HG02938 (cell line): ENCODE results near the gene ARSB.
A peak's percentile ranks its signal among the peaks of the same experiment; 100 is the strongest.
"Not testable (repeated sequence)": the region's sequence is repeated elsewhere in the genome, so short reads cannot be mapped to it uniquely, and the experiment has no call there.

Source experiments
- ATAC-seq: cut with Tn5 transposase; IDR thresholded peaks from one replicate; pipeline ENCODE4 v1.9.1; 2021; ENCODE audit warnings: mild to moderate bottlenecking, moderate library complexity; ENCODE audit not compliant: unreplicated experiment

ARSB gene

DNA sequence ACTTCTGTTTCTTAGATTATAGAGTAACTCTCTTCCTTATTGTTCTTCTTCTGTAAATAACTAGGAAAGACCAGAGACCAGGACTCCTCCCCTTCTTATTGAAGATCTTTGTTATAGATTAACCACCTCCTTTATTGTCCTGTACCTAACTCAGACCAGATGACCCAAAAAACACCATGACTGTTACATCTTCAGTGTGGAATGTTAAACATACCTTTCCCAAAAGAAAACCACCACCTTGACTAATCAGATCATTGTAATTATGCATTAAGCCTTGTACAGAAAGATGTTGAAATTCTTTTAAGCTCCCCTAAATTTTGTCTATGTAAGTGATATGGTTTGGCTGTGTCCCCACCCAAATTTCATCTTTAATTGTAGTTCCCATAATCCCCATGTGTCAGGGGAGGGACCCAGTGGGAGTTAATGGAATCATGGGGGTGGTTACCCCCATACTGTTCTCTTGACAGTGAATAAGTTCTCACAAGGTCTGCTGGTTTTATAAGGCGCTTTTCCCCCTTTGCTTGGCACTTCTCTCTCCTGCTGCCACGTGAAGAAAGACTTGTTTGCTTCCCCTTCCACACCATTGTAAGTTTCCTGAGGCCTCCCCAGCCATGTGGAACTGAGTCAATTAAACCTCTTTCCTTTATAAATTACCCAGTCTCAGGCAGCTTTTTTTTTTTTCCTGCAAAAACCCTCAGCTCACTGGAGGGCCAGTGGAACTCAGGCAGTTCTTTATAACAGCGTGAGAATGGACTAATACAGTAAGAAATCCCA lies 26.3 kb downstream of the ARSB start:
- no peak for ATAC-seq

DNA sequence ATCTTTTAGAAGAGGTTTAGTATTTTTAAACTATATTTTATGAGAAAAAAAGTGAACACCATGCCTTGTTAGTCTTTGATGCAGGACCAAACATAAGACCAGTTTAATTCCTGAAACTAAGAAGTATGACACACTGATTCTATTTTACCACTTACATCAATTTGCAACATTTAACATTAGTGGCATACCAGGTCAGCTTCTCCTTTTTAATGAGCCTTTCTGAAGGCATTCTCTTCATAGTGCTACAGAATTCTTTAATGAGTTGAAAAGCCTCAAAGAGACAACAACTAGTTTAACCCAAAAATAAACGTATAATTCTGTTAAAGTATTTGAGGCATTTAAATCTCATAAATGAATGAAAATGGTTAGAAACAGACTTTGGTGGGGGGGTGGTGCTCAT lies 28.2 kb downstream of the ARSB start:
- no peak for ATAC-seq

DNA sequence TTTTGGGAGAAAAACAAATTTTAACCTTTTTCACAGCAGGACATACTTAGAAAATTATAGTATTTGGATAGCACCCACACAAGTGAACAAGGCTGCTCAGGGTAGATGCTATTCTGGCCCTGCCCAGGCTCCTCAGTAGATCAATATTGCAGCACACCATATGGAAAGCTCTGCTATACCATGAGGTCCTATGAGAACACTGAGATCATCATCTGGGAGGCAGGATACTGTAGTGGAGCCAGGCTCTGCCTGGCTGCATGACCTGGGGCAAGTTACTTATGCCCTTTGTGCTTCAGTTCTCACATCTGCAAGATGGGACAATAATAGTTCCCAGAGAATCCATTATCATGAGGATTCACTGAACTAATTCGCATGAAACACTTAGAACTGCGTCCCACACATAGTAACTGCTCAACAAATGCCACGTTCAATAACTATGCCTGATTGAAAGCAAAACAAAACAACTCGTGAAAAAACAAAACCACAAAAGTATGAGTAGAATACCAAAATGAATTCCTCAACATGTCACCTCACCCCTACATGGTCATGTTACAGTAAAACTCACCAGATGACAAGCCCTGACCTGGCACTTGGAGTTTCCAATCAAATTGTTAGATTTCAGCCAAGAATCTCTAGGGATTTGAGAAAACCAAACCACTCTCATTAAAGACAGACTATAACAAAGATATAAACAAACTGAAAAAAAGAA lies 31.9 kb downstream of the ARSB start:
- no peak for ATAC-seq

DNA sequence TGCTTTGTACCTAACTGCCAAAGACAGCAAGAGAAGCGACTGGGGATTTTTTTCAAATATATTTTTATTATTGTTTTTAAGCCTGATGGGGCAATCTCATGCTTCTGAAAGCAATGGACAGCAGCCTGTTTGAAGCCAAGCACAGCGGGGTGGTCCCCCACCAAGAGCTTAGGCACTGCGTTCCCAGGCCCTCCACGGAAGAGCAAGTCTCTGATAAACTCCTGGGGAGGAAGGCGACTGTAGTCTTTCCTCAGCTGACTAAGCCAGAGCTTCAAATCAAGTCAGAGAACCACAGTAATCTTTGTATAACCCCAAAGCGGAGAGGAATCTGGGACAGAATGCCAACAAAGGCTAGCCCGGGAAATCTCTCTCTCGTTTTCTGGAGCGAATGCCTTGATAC lies 54.4 kb downstream of the ARSB start:
- no peak for ATAC-seq

DNA sequence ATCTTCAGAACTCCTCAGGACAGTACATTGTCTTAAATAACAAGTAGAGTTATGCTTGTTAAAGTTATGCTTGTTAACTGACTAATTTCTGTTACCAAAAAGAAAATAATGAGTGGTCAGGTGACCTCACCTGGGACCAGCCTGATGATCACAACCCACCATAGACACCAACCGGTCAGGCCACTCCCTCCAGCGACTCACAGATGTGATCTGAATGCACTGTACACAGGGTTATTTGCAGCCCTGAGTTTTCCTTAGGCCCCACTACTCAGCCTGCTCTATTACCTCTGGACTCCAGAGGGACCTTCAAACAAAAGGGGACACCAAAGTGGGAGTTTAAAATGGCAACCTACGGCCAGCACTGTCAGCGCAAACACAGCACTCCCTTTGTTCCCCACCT lies 55.3 kb downstream of the ARSB start:
- no peak for ATAC-seq

DNA sequence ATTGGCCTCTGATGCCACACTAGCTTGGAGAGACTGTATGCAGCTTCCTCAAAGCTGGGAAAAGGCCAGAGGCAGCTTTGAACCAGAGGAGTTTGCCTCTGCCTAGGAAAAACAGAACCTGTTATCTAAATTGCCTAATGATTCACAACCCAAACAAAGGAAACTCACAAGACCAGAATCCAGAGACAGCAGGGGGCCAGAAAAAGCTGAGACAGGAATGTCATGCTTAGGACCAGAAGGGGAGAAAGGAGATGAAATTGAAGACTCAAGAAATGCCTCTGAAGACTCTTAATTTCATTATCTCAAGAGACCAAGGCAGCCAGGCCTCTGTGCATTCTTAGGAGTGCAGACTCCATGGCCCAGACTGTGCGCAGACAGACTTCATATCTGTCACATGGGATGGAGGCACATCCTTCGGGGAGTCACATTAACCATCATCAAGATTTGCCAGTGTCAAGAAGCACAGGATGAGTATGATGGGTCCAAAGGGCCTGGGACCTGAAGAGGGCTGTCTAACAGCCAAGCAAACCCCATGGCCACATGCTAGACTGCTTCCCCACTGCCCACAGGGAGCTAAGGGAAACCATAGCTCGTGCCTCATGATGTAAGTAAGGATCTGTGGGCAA lies 57.3 kb downstream of the ARSB start:
- no peak for ATAC-seq

DNA sequence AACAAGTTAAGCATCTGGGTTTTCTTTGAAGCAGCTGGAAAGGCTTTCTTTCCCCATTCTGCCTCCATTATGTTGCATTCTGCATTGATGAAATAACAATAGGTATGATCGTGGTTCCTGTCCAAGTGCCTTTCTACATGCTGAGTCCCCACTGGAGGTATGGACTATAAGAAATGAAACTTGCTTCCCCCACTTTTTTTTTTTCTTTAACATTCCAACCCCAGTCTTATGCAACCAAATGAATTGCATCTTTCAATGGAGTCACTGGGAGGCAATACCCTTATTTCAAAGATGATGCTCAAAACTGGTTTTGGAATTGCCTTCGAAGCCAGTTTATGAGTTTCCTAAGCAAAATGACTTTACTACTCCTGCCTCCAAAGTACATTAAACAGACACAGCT lies 58.9 kb downstream of the ARSB start:
- ATAC-seq = no peak

DNA sequence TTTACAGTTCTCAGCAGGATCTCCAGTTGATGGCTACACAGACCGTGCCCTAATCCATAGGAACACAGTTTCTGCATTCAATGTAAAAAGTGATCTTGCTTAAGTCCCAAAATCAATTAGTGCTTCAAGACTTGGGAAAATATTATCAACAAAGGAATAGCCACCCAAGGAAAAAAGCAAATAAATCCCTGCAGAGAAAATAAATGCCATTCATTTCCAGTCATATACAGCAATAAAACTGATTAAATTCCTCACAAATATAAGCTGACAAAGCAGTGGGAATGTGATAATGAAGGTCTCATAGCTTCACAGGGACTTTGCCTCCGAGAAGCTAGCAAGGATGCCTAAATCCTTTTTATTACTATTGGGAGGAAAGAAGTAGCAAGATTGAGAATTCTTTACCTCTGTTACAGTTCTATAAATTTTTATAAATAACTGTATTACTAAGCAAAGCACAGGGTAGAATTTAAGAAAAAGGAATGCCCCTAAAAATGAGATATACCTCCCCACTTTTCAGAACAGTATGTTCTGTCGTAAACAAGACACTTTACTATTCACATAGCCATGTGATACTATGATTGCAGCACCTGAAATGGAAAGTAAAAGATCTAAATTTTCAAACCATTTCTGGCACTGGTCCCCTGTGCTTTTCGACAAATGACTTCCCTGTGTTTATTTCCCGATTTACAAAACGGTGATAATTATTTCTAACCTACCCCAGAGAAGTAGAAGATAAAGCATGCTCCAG lies 59.8 kb downstream of the ARSB start:
- no peak for ATAC-seq

DNA sequence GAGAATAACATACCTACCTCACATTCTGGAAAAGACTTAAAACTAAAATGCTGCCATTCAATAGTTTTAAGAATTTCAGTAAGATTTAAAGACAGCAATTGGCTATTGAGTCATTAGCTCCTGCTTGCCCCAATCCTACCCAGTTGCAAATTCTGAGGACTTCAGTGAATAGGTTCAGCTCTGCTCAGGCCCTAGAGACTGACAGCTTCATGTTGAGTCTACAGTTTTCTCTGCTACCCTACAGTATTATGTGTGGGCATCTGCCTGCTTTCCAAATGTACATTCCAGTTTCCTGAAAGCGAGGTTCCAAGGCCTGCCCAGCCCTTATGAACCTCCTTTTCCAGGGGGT lies 61.5 kb downstream of the ARSB start:
- no peak for ATAC-seq

DNA sequence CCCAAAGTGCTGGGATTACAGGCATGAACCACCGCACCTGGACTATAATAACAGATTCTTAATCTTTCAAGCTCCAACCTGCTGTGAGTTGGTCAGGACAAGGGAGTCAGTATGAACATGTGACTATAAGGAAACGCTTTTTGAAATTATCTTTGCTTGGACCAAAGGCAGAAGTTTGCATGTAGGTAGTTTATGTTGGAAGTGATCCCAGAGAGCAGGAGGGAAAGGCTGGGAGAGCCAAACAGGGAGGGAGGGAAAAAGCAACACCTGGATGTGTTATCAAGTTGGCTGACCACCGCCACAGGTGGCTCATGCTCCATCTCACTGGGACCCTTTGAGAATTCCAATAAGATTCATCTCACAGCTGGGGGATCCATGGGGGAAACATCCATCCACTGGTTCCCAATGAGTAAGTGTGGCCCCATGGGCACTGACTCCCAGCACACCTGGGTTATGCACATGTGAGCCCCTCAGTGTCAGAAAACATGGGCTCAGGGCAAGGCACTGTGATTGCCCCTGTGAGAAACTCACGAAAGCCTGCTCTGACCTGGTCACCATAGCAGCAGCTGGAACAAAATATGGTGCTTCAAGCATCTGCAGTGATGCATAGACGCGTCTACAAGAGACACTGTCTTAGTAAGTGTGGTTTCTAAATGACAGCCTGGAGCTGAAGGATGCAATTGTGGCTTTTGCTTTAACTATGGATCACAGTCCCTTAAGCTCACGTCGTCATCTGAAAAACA lies 62.1 kb downstream of the ARSB start:
- peak; percentile 85 for ATAC-seq

DNA sequence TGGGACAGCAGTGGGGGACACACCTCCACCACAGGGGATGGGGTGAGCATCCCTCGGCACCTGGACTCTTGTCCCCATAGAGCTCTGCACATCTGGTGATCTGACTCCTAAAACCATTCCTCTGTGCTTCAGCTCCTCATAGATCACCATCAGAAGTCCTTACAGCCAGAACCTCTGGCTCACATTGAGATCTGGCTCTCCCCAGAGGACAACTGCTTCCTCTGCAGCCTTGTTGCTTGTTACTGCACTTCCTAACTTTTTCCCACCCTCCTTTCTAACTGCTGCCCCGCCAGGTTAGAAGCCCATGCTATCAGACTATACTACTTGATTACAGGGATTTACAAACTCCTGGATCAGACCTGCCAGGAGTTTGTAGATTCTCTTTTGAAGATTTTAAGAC lies 64.5 kb downstream of the ARSB start:
- no peak for ATAC-seq

DNA sequence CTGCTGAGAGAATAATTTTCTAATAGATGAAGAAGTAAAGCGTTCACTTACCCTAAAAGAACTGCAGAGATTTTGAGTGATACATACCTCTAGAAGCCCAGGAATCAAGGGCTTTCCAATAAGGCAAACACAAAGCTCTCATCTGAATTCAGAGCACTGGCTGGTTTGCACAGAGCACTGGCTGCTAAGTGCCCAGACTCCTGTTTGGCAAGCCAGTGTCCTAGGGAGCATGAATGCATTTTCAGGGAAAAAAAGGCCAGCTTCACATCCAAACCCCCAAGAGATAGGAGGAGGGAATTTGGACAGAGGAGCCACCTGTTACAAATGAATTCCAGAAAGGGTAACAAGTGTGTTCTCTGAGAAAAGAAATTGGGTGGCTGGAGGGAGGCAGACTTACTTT lies 65.3 kb downstream of the ARSB start:
- no peak for ATAC-seq

DNA sequence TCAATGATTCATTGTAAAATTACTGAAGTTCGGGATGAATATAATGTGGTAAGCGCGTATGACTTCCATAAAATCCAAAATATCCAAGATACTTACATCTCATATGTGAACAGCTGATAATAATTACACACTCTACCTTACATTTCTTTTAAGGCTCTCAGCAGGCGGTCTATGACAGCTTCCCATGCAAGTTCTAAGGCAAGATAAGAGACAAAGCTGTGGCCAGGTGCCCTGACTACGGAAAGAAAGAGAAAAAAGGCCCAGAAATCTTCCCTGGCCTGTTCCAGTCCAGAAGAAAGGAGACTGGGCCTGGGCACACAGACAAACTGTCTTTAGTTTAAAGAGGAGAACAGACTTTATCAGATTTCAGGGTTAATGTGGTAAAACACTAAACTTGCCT lies 69.1 kb downstream of the ARSB start:
- no peak for ATAC-seq

DNA sequence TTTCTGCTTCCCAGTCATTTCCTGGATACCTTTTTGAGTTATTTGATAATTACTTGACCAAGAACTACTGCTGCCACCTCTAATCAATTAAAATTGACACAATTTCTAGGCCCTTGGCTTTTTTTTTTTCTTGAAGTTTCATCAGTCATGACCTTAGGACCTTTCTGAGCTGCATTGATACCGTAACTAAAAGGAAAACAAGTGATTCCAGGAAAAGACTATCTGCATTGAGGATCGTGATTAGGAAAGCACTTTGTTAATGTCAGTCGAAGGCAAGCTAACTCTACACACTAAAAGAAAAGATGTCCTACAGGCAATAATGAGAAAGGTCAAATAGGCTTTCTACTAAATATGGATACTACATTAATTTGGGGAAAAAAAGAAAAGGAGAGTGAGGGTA lies 69.9 kb downstream of the ARSB start:
- no peak for ATAC-seq

DNA sequence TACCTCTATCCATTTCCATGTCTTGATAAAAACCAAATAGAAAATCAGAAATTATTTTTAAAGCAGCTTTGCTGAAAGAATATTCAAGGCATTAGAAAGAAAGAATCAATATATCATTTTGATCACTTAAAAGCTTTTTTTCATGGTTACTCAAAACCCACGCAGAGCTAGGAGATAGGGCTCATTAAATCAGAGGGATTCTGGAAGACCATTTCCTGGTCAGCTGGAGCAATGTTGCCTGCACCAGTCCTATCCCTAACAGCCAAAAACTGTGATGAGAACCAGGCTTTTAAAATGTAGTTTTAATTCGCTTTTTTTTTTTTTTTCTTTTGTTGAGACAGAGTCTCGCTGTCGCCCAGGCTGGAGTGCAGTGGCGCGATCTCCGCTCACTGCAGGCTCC lies 72.3 kb downstream of the ARSB start:
- ATAC-seq = no peak

DNA sequence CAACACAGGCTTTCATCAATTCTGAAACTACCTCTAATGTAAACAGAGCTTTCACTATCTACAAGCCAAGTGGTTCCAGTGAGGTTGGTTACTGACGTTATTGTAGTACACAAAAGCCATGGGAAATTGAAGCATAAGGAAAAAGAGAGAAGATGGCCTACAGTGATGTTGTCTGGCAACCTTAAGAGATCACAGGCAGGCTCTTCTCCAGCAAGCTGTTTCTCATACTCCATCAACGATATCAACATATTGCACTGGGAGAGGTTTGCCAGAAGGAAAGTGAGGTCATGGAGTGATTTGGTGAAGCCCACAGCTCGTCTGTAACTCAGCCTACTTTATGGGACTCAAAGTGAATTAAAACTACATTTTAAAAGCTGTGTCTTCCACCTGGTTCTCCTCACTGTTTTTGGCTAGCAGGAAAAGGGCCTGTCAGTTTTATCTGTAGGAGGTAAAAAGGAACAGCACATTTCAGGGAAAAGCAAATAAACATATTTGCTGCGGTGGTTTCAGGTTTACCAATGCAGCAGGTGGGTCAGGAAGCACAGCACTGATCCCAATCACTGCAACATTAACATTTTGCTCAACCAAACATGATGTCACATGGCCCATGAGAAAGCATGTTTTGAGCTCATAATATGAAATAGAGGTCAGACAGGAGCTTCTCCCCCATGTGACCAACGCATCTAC lies 72.9 kb downstream of the ARSB start:
- no peak for ATAC-seq

DNA sequence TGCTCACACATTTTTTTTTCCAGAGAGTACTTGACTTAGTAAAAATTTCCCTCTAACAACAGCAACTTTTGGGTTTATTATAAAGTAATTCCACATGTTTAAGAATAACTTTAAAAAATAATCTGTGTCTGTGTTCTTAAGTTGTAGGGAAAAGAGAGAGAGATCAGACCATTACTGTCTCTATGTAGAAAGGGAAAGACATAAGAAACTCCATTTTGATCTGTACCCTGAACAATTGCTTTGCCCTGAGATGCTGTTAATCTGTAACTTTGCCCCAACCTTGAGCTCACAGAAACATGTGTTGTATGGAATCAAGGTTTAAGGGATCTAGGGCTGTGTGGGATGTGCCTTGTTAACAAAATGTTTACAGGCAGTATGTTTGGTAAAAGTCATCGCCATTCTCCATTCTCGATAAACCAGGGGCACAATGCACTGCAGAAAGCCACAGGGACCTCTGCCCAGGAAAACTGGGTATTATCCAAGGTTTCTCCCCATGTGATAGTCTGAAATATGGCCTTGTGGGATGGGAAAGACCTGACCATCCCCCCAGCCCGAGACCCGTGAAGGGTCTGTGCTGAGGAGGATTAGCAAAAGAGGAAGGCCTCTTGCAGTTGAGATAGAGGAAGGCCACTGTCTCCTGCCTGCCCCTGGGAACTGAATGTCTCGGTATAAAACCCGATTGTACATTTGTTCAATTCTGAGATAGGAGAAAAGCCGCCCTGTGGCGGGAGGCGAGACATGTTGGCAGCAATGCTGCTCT lies 75.7 kb downstream of the ARSB start:
- ATAC-seq = not testable (repeated sequence)

DNA sequence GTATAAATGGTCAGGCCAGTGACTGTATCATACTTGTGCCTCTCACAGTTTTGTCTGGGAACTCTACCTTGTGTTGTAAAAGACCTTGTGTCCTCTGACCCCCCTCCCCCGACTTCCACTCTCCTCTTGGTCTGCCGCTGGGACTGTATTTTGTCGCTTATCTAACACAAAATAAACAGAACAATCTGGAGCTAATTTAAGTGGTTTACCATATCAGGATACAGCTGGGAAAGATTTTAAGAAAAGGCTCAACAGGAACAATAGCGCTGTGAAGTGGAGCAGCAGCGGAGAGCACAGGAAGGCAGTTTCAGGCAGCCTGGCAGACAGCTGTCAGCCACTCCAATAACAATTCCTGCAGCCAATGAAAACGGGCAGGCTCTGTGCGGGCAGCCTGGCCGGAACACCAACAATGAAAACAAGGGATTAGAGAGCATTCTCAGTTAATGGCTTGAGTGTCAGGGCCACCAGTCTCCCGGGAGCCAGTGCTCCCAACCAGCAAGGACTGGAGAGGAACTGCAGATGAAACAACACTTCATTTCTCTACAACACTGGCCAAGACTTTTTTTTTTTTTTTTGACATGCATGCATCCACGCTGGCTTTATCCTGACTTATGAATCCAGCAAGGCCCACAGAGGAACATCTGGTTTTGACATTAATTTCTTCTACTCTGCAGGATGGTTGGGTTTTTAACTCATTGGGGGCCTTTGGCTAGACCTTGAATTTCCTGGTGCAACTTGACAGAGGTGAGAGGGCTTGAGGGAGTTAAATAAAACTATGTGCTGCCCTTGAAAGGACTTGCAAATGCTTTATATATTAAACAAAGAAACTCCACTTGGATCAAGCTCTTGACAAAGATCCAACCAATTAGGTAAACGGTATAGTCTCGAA lies 76.7 kb downstream of the ARSB start:
- no peak for ATAC-seq
